Pancreas (tissue), 10 donors: Measurements from ENCODE around the gene SLC35F1. TPM values are rescaled to one million over a fixed set of nuclear protein-coding genes. Genes with fewer than 3 reads are reported as not detected.

Source experiments
- ATAC-seq, 4 donors: fragments of 200-7000 bp; cut with Tn5 transposase; one replicate each; pipeline versions ENCODE4 v1.8.0 to v1.9.1; 2020; ENCODE audit warnings: mild to moderate bottlenecking in 4 of 4, moderate library complexity in 4 of 4
- DNase-seq, 6 donors: peaks; one replicate each; pipeline ENCODE4 v3.0.0-alpha.2; 2020
- FAIRE-seq: peaks from 2 replicates; lab custom pipeline; 2012; peaks lifted over from hg19 to GRCh38; lab: Jason Lieb, UNC
- H3K27ac ChIP-seq, 4 donors: fragments of 200-600 bp; sonication (generic); 1 replicate in 3 of 4; 2 replicates in 1 of 4; pipeline versions ENCODE4 v1.5.0 to v1.8.0; 2020
- H3K27me3 ChIP-seq, 4 donors: fragments of 200-600 bp; one replicate each; pipeline ENCODE4 v1.8.0; 2021
- H3K36me3 ChIP-seq, 3 donors: fragments of 200-600 bp; sonication (generic) in 1 of 3; one replicate each; pipeline versions ENCODE4 v1.5.0 to v1.8.0; 2020 to 2021
- H3K4me1 ChIP-seq, 3 donors: fragments of 200-600 bp; one replicate each; pipeline ENCODE4 v1.8.0; 2021
- H3K4me3 ChIP-seq, 4 donors: fragments of 200-600 bp; sonication (generic) in 2 of 4; one replicate each; pipeline versions ENCODE4 v1.5.0 to v1.8.0; 2020 to 2021
- H3K9me3 ChIP-seq, 4 donors: fragments of 200-600 bp; one replicate each; pipeline ENCODE4 v1.8.0; 2021
- CTCF ChIP-seq, 4 donors: fragments of 200-600 bp; sonication (generic) in 3 of 4; IDR thresholded peaks; one replicate each; pipeline versions ENCODE4 v1.5.0 to v1.8.0; 2021; ENCODE audit warnings: antibody characterized with exemption in 4 of 4
- WGBS, 2 donors: extraction: QIAGEN DNeasy Blood & Tissue Kit; methylation state at CpG; one replicate each; pipeline ENCODE4 v1.1.7; 2013; 5-methylcytosine and 5-hydroxymethylcytosine counted together
- intact Hi-C, 3 donors: fragments of 100-400 bp; cut with DNase I; formaldehyde crosslinking; loops; one replicate each; pipeline versions ENCODE4 v1.11.1 to v1.14.2; 2022
- polyA plus RNA-seq, 2 donors: library from polyadenylated mRNA; stranded (reverse); fragments of 200-250 nt; gene quantifications; one replicate each; pipeline ENCODE4 v1.2.3, GENCODE V29; 2013
- total RNA-seq, 6 donors: library from RNA; stranded (reverse); fragmentation: NEBNext Ultra II Directional in 4 of 6; extraction: Animal tissue kit (Norgen Biotek cat#: 25700) in 4 of 6; gene quantifications; one replicate each; pipeline versions ENCODE4 v1.2.1 to v1.2.4, GENCODE V29; 2021 to 2023
- donor health status: healthy with polysubstance abuse.
- donor health status: DM: no; HTN: no; CAD: no; lungs with moderate emphysema.
- donor health status: DM: no; HTN: no; CAD: no.
- donor health status: control.
- donor health status: control.
- donor health status: Bipolar disorder and iron deficiency.
- donor health status: DM: yes; HTN: yes; CAD: no.
- donor health status: DM: no; HTN: no; CAD: no.
- donor health status: DM: no; HTN: no; CAD: no.
- donor health status: DM: yes; HTN: yes; CAD: no.

SLC35F1 gene
- total and polyA plus RNA-seq, 8 donors, result 0.14 to 2.1 (median 0.29) TPM

- no peaks in the 10 kb centered on the region for H3K27me3 ChIP-seq
Observed at GRCh38 chr6:118161343-118161742, 254.3 kb downstream of the SLC35F1 start.

GRCh38 chr6:118163542-118163941 lies 256.5 kb downstream of the SLC35F1 start:
- FAIRE-seq (no peak), ATAC-seq (no peak), DNase-seq (no peak)
- no peaks in the 10 kb centered on the region for H3K36me3 ChIP-seq
- H3K9me3 ChIP-seq, result no peaks in the 10 kb centered on the region
- intact Hi-C loops, result no loop called here
- no peaks in the 10 kb centered on the region for H3K27me3 ChIP-seq
- TF ChIP-seq CTCF (IDR thresholded peaks at IDR 0.05), result no peak
- WGBS, 2 donors, result 63 to 68% methylated on average over 1 of the region's 1 CpG
- H3K4me3 ChIP-seq, result no peak overlapping the region
- no peaks in the 10 kb centered on the region for H3K4me1 ChIP-seq
- H3K27ac ChIP-seq, result no peak overlapping the region

More at GRCh38 chr6:118161343-118161742, 254.3 kb downstream of the SLC35F1 start:
- ATAC-seq (no peak), DNase-seq (no peak), FAIRE-seq (no peak)
- no peaks in the 10 kb centered on the region for H3K36me3 ChIP-seq
- WGBS, 2 donors, result 78 to 91% methylated on average over 1 of the region's 1 CpG
- no peak for TF ChIP-seq CTCF (IDR thresholded peaks at IDR 0.05)
- H3K9me3 ChIP-seq, result no peaks in the 10 kb centered on the region
- no peak overlapping the region for H3K4me3 ChIP-seq
- H3K27ac ChIP-seq, result no peak overlapping the region
- no peaks in the 10 kb centered on the region for H3K4me1 ChIP-seq
- intact Hi-C loops, result no loop called here

- Histone ChIP-seq H3K4me1 (no peaks in the 10 kb centered on the region), H3K9me3 (no peaks in the 10 kb centered on the region), H3K4me3 (no peak overlapping the region), H3K36me3 (no peaks in the 10 kb centered on the region), H3K27ac (no peak overlapping the region), H3K27me3 (no peaks in the 10 kb centered on the region)
- intact Hi-C loops, result no loop called here
- TF ChIP-seq CTCF (IDR thresholded peaks at IDR 0.05), result no peak
- 66 to 73% methylated on average over 1 of the region's 1 CpG for WGBS, 2 donors
- DNase-seq, result no peak
- FAIRE-seq, result no peak
- no peak for ATAC-seq
Observed at GRCh38 chr6:118165500-118165899, 258.4 kb downstream of the SLC35F1 start.

- Histone ChIP-seq H3K4me3 (no peak overlapping the region), H3K36me3 (no peaks in the 10 kb centered on the region), H3K27me3 (no peaks in the 10 kb centered on the region), H3K27ac (no peak overlapping the region), H3K4me1 (no peaks in the 10 kb centered on the region), H3K9me3 (no peaks in the 10 kb centered on the region)
- no peak for TF ChIP-seq CTCF (IDR thresholded peaks at IDR 0.05)
- WGBS, 2 donors, result 67 to 83% methylated on average over 5 of the region's 5 CpGs
- ATAC-seq (no peak), DNase-seq (no peak), FAIRE-seq (no peak)
- intact Hi-C loops, result no loop called here
Observed at GRCh38 chr6:118168421-118168820, 261.4 kb downstream of the SLC35F1 start.

GRCh38 chr6:118171852-118172251 lies 264.8 kb downstream of the SLC35F1 start:
- intact Hi-C loops, result no loop called here
- 50 to 52% methylated on average over 2 of the region's 2 CpGs for WGBS, 2 donors
- no peak for ATAC-seq

More at GRCh38 chr6:118171852-118172251, 264.8 kb downstream of the SLC35F1 start:
- TF ChIP-seq CTCF (IDR thresholded peaks at IDR 0.05), result no peak
- Histone ChIP-seq H3K36me3 (no peaks in the 10 kb centered on the region), H3K27ac (no peak overlapping the region), H3K27me3 (no peaks in the 10 kb centered on the region), H3K4me1 (no peaks in the 10 kb centered on the region), H3K9me3 (no peaks in the 10 kb centered on the region), H3K4me3 (no peak overlapping the region)
- DNase-seq (no peak), FAIRE-seq (no peak)
